ENCODE results near the gene ORC5.
"Not testable (repeated sequence)": the region's sequence is repeated elsewhere in the genome, so short reads cannot be mapped to it uniquely, and the experiment has no call there.

The ORC5 gene

GRCh38 chr7:104207731-104208420, at the start of gene ORC5:
ORC5 (minus strand) TSS chr7:104208013; CDS start chr7:104207904, 109 bp downstream.
- DNase-seq: peak; percentile 66 to 95

GRCh38 chr7:104255616-104256015, 47.8 kb upstream of the ORC5 start:
- no peak for DNase-seq

- no peak for DNase-seq
Observed at GRCh38 chr7:104255194-104255593, 47.4 kb upstream of the ORC5 start.

GRCh38 chr7:104254696-104255095, 46.9 kb upstream of the ORC5 start:
- DNase-seq: no peak

- DNase-seq: peak in 1 of 2 experiments; percentile 29
Observed at GRCh38 chr7:104252409-104253134, 44.8 kb upstream of the ORC5 start.

GRCh38 chr7:104242638-104243037, 34.8 kb upstream of the ORC5 start:
- DNase-seq: no peak

- DNase-seq: no peak
Observed at GRCh38 chr7:104241538-104242209, 33.9 kb upstream of the ORC5 start.

- no peak for DNase-seq
Observed at GRCh38 chr7:104241135-104241534, 33.3 kb upstream of the ORC5 start.

GRCh38 chr7:104240401-104240800, 32.6 kb upstream of the ORC5 start:
- no peak for DNase-seq

- DNase-seq: not testable (repeated sequence)
Observed at GRCh38 chr7:104234990-104235389, 27.2 kb upstream of the ORC5 start.

GRCh38 chr7:104231054-104232046, 23.5 kb upstream of the ORC5 start:
- DNase-seq: peak; percentile 13 to 79

- no peak for DNase-seq
Observed at GRCh38 chr7:104230606-104231005, 22.8 kb upstream of the ORC5 start.

GRCh38 chr7:104228442-104228841, 20.6 kb upstream of the ORC5 start:
- no peak for DNase-seq

GRCh38 chr7:104225451-104225850, 17.6 kb upstream of the ORC5 start:
- no peak for DNase-seq

GRCh38 chr7:104217620-104218019, 9.8 kb upstream of the ORC5 start:
- no peak for DNase-seq

- DNase-seq: no peak
Observed at GRCh38 chr7:104209063-104209462, 1.2 kb upstream of the ORC5 start.

GRCh38 chr7:104208421-104208780, 588 bp upstream of the ORC5 start:
- no peak for DNase-seq

GRCh38 chr7:104207348-104207730, 474 bp downstream of the ORC5 start:
- peak in 1 of 2 experiments; percentile 45 for DNase-seq

GRCh38 chr7:104206841-104207240, 972 bp downstream of the ORC5 start:
- DNase-seq: no peak

GRCh38 chr7:104198673-104199278, 9.0 kb downstream of the ORC5 start:
- DNase-seq: no peak

- no peak for DNase-seq
Observed at GRCh38 chr7:104196161-104196560, 11.7 kb downstream of the ORC5 start.

GRCh38 chr7:104192434-104192833, 15.4 kb downstream of the ORC5 start:
- DNase-seq: no peak

Measured in NCI-H526 (cell line).